Stimulated activated naive CD8-positive, alpha-beta T cell treated with anti-CD3 and anti-CD28 coated beads, Interleukin-15, amount 100 ng/mL, for 72 hours (primary cell): ENCODE results near the gene GRM1.

Source experiments
- ATAC-seq: fragments of 150-1000 bp; cut with Tn5 transposase; 2 replicates; pipeline ENCODE4 v1.10.0; 2021; ENCODE audit warnings: mild to moderate bottlenecking, moderate library complexity
- DNase-seq, 2 donors: peaks; one replicate each; pipeline ENCODE4 v3.0.0; 2021 to 2022
- H3K27ac Mint-ChIP-seq, 2 donors: one replicate each; pipeline ENCODE4 v1.8.0; 2022; ENCODE audit warnings: mild to moderate bottlenecking in 2 of 2, mixed read lengths in 2 of 2, moderate library complexity in 2 of 2
- H3K27me3 Mint-ChIP-seq: one replicate; pipeline ENCODE4 v1.8.0; 2022; ENCODE audit warnings: mixed read lengths
- H3K4me1 Mint-ChIP-seq: one replicate; pipeline ENCODE4 v1.8.0; 2022; ENCODE audit warnings: mild to moderate bottlenecking, mixed read lengths
- H3K4me3 Mint-ChIP-seq, 2 donors: one replicate each; pipeline ENCODE4 v1.8.0; 2022; ENCODE audit warnings: mild to moderate bottlenecking in 2 of 2, mixed read lengths in 2 of 2, moderate library complexity in 1 of 2
- H3K9me3 Mint-ChIP-seq, 2 donors: one replicate each; pipeline ENCODE4 v1.8.0; 2022; ENCODE audit warnings: mixed read lengths in 2 of 2

The GRM1 gene

GRCh38 chr6:146347090-146347489 is 318.2 kb downstream of the GRM1 start:
- H3K4me3 Mint-ChIP-seq = no peak overlapping the region
- peaks cover 0 to 4% of the 10 kb centered on the region in 2 donors for H3K9me3 Mint-ChIP-seq
- DNase-seq (no peak), ATAC-seq (no peak)
- no peaks in the 10 kb centered on the region for H3K27me3 Mint-ChIP-seq
- H3K27ac Mint-ChIP-seq = no peak overlapping the region
- H3K4me1 Mint-ChIP-seq = no peaks in the 10 kb centered on the region

- Mint-ChIP-seq H3K4me3 (no peak overlapping the region), H3K4me1 (no peaks in the 10 kb centered on the region), H3K27me3 (no peaks in the 10 kb centered on the region), H3K27ac (no peak overlapping the region), H3K9me3 (peaks cover 0 to 4% of the 10 kb centered on the region in 2 donors)
- no peak for ATAC-seq
- no peak for DNase-seq
These were observed 318.8 kb downstream of the GRM1 start for GRCh38 chr6:146347690-146348089.

GRCh38 chr6:146351018-146351417 is 322.2 kb downstream of the GRM1 start:
- Mint-ChIP-seq H3K9me3 (peaks cover 0 to 4% of the 10 kb centered on the region in 2 donors), H3K4me1 (no peaks in the 10 kb centered on the region), H3K27me3 (no peaks in the 10 kb centered on the region), H3K27ac (no peak overlapping the region), H3K4me3 (no peak overlapping the region)
- DNase-seq = no peak
- ATAC-seq = no peak

- ATAC-seq (no peak), DNase-seq (no peak)
- Mint-ChIP-seq H3K4me1 (no peaks in the 10 kb centered on the region), H3K27me3 (no peaks in the 10 kb centered on the region), H3K4me3 (no peak overlapping the region), H3K27ac (no peak overlapping the region), H3K9me3 (peaks cover 0 to 4% of the 10 kb centered on the region in 2 donors)
These were observed 323.3 kb downstream of the GRM1 start for GRCh38 chr6:146352163-146352562.

GRCh38 chr6:146354451-146354850 is 325.6 kb downstream of the GRM1 start:
- no peak for DNase-seq
- Mint-ChIP-seq H3K9me3 (peaks cover under 1 to 6% of the 10 kb centered on the region in 2 donors), H3K27ac (no peak overlapping the region), H3K27me3 (no peaks in the 10 kb centered on the region), H3K4me1 (no peaks in the 10 kb centered on the region), H3K4me3 (no peak overlapping the region)
- ATAC-seq = no peak

GRCh38 chr6:146355521-146356100 is 326.7 kb downstream of the GRM1 start:
- DNase-seq (no peak), ATAC-seq (no peak)
- Mint-ChIP-seq H3K27me3 (no peaks in the 10 kb centered on the region), H3K27ac (no peak overlapping the region), H3K9me3 (peaks cover 0 to 6% of the 10 kb centered on the region in 2 donors), H3K4me3 (no peak overlapping the region), H3K4me1 (no peaks in the 10 kb centered on the region)

DNA sequence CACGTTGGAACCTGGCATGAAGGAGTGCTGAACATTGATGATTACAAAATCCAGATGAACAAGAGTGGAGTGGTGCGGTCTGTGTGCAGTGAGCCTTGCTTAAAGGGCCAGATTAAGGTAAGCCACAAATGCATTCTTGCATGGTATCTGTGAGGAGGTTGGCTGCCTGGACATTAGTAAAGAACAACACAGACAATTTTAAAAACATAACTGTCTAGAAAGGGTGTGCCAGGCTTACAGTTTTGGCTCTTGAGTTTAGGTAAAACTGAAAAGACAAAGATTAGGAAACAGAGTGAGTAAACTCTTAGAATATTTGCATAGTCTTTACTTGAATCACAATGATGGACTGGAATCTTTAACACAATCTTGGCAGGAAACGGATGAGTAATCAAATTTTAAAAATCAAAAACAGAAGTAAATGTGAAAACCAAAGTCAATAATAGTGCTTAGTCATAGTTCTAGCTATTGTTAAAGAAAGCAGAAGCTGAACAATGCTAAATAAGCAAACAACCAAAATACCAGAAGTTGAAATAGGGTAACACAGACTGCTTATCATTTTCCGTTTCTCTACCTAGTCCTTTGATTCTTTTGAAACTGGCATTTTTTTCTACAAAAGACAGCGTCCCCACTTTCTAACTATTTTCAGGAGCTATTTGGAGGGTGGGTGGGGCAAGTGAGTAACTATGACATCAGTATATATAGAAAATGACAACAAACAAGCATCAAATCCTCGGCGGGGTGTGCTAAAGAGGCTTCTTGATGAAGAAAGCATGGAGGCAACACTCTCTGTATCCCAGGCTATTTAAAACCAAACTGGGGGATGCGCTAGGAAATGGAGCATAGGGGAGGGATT is 328.9 kb downstream of the GRM1 start:
- no peaks in the 10 kb centered on the region for H3K27me3 Mint-ChIP-seq
- H3K4me3 Mint-ChIP-seq = no peak overlapping the region
- peaks cover 0 to 6% of the 10 kb centered on the region in 2 donors for H3K9me3 Mint-ChIP-seq
- no peak overlapping the region for H3K27ac Mint-ChIP-seq
- DNase-seq (no peak), ATAC-seq (no peak)
- H3K4me1 Mint-ChIP-seq = no peaks in the 10 kb centered on the region

- Mint-ChIP-seq H3K27me3 (no peaks in the 10 kb centered on the region), H3K9me3 (peaks cover 0 to 6% of the 10 kb centered on the region in 2 donors), H3K27ac (no peak overlapping the region), H3K4me3 (no peak overlapping the region), H3K4me1 (no peaks in the 10 kb centered on the region)
- no peak for ATAC-seq
- DNase-seq = no peak
These were observed 329.7 kb downstream of the GRM1 start for GRCh38 chr6:146358431-146359046.

- H3K27me3 Mint-ChIP-seq = no peaks in the 10 kb centered on the region
- no peak overlapping the region for H3K4me3 Mint-ChIP-seq
- no peaks in the 10 kb centered on the region for H3K4me1 Mint-ChIP-seq
- ATAC-seq (no peak), DNase-seq (no peak)
- peaks cover 0 to 6% of the 10 kb centered on the region in 2 donors for H3K9me3 Mint-ChIP-seq
- no peak overlapping the region for H3K27ac Mint-ChIP-seq
These were observed 330.3 kb downstream of the GRM1 start for GRCh38 chr6:146359131-146359530.

GRCh38 chr6:146361128-146361924 is 332.5 kb downstream of the GRM1 start:
- Mint-ChIP-seq H3K27me3 (no peaks in the 10 kb centered on the region), H3K27ac (peak overlapping the region in 1 of 2 donors; percentile 16), H3K4me1 (no peaks in the 10 kb centered on the region), H3K4me3 (no peak overlapping the region), H3K9me3 (peaks cover 0 to 12% of the 10 kb centered on the region in 2 donors)
- no peak for DNase-seq
- ATAC-seq = no peak

DNA sequence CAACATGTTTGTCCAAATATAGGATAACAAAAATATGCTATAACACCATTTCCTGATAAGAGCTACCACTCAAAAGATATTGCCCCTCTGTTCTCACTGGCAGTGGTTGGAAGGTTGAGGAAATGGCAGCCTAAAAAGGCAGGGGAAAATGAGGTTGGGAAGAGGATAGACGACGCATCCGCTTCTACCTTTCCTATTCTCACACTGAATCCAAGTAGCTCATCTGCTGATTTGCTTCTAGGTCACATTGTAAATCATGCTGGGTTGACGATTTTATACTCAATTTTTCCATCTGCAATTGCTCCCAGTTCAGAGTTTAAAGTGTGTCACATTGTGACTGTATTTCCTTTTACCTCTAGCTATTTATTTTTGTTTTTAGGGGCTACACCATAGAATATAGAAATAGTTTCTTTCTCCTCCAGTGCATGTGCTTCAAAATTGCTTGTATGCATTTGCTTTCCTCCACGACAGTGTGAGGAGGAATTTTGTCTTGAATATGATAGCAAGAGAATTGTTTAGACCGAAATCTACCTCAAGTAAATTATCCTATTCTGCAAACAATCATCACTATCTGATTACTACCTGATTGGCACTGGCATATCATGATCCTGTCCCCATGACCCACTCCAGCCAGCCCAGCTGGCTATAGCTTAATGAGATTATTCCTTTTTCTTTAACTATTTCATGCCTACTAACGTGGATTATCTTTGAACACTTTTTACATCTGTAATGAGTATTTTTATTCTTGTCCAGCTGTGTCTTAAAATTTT is 335.2 kb downstream of the GRM1 start:
- DNase-seq (no peak), ATAC-seq (no peak)
- Mint-ChIP-seq H3K27me3 (no peaks in the 10 kb centered on the region), H3K27ac (peak overlapping the region in 1 of 2 donors; percentile 19), H3K9me3 (peaks cover 0 to 5% of the 10 kb centered on the region in 2 donors), H3K4me1 (no peaks in the 10 kb centered on the region), H3K4me3 (no peak overlapping the region)

DNA sequence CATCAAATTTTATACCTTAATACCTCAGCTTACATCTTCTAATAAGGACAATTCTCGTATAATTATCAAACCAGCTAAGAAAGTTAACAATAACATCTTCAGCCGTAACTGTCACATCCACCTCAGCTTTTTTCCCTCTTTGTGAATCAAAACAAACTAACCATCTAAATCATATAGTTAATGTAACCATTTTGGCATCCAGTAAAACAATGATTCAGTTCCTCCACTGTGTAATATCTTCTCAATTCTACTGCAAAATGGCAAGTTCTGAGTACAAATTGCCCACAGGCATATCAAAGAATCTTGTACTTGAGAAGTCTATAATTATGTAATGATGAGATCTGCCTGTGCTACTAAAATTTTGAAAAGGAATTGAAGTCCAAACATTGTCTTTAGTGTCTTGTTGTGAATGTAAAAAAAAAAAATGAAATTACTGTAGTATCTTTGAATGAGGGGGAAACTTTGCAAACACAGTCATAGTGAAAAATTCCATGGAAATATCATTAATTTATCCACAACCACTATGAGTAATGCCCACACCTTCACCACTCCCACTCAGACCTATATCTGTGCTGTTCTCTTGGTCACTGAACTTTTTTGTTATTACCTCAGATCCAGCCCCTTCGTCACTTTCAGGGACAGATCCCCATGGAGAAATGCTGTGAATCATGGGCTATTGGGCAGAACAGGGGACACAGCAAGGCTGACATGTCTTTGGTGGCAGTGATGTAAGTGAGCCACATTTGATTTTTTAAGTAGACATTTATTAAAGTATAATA is 336.1 kb downstream of the GRM1 start:
- no peak for DNase-seq
- Mint-ChIP-seq H3K4me3 (no peak overlapping the region), H3K9me3 (peaks cover 0 to 5% of the 10 kb centered on the region in 2 donors), H3K27me3 (no peaks in the 10 kb centered on the region), H3K27ac (no peak overlapping the region), H3K4me1 (no peaks in the 10 kb centered on the region)
- ATAC-seq = no peak

GRCh38 chr6:146367061-146367460 is 338.2 kb downstream of the GRM1 start:
- no peaks in the 10 kb centered on the region for H3K4me1 Mint-ChIP-seq
- no peak for DNase-seq
- ATAC-seq = no peak
- H3K9me3 Mint-ChIP-seq = peaks cover 7 to 14% of the 10 kb centered on the region in 2 donors
- no peaks in the 10 kb centered on the region for H3K27me3 Mint-ChIP-seq
- H3K4me3 Mint-ChIP-seq = no peak overlapping the region
- no peak overlapping the region for H3K27ac Mint-ChIP-seq

DNA sequence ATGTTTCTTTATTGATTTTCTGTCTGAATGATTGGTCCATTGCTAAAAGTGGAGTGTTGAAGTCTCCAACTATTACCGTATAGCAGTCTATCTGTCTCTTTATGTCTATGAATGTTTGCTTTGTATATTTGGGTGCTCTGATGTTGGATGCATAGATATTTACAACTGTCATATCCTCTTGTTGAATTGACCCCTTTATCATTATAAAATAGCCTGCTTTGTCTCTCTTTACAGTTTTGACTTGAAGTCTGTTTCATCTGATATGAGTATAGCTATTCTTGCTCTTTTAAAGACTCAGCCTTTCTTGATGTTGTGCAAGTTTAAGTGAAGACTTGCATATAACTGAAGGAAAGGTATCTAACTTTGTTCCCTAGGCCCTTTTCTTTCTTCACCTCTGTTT is 341.0 kb downstream of the GRM1 start:
- DNase-seq = no peak
- H3K4me3 Mint-ChIP-seq = no peak overlapping the region
- peaks cover 10 to 11% of the 10 kb centered on the region in 2 donors for H3K9me3 Mint-ChIP-seq
- no peaks in the 10 kb centered on the region for H3K4me1 Mint-ChIP-seq
- ATAC-seq = no peak
- no peaks in the 10 kb centered on the region for H3K27me3 Mint-ChIP-seq
- no peak overlapping the region for H3K27ac Mint-ChIP-seq
